Measurements from ENCODE around the gene CCL28. TPM values are rescaled to one million over a fixed set of nuclear protein-coding genes. Genes with fewer than 3 reads are reported as not detected.

Gene CCL28
- total and polyA plus RNA-seq, 2 experiments from 2014 or later, result 5.7 to 7.1 TPM

DNA sequence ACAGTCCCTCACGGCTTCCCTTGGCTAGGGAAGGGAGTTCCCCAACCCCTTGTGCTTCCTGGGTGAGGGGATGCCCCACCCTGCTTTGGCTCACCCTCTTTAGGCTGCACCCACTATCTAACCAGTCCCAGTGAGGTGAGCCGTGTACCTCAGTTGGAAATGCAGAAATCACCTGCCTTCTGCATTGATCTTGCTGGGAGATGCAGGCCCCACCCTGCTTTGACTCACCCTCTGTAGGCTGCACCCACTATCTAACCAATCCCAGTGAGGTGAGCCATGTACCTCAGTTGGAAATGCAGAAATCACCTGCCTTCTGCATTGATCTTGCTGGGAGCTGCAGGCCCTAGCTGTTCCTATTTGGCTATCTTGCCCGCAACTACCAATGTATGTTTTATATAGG, 44.7 kb downstream of the CCL28 start:
- Histone ChIP-seq H3K27ac (ENCODE audit: low read depth) (no peak overlapping the region), H3K9me2 (ENCODE audit: insufficient read depth) (no peaks in the 10 kb centered on the region), H4K20me1 (replicated peaks; ENCODE audit: insufficient read depth) (no peaks in the 10 kb centered on the region), H3K4me1 (ENCODE audit: insufficient read depth) (no peaks in the 10 kb centered on the region), H2AFZ (no peak overlapping the region), H3K79me2 (replicated peaks; ENCODE audit: insufficient read depth) (no peaks in the 10 kb centered on the region), H3K4me2 (no peak overlapping the region), H3F3A (replicated peaks; ENCODE audit: low read depth) (no peaks in the 10 kb centered on the region), H3K36me3 (ENCODE audit: insufficient read depth) (0 out of 2 replicates have a peak, but pooled peaks cover 7% of the 10 kb centered on the region), H3K4me3 (no peak overlapping the region), H3K27me3 (ENCODE audit: insufficient read depth) (no peaks in the 10 kb centered on the region)
- H3K4me3 Mint-ChIP-seq, result no peak overlapping the region
- DNase-seq (ENCODE audit: low spot score) (no peak), ATAC-seq (no peak)
- H3K9me3 Mint-ChIP-seq, result peaks cover 53% of the 10 kb centered on the region
- H3K4me1 Mint-ChIP-seq, result no peaks in the 10 kb centered on the region
- H3K27ac Mint-ChIP-seq, result no peak overlapping the region
- peaks cover 13% of the 10 kb centered on the region for H3K36me3 Mint-ChIP-seq (ENCODE audit: low read depth)
- TF ChIP-seq, protein P1, sequence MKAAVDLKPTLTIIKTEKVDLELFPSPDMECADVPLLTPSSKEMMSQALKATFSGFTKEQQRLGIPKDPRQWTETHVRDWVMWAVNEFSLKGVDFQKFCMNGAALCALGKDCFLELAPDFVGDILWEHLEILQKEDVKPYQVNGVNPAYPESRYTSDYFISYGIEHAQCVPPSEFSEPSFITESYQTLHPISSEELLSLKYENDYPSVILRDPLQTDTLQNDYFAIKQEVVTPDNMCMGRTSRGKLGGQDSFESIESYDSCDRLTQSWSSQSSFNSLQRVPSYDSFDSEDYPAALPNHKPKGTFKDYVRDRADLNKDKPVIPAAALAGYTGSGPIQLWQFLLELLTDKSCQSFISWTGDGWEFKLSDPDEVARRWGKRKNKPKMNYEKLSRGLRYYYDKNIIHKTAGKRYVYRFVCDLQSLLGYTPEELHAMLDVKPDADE (IDR thresholded peaks at IDR 0.05), result no peak
- TF ChIP-seq CTCF (conservative IDR thresholded peaks at IDR 0.05; ENCODE audit: low read depth in 2 of 2) (no peak), STAT1 (IDR thresholded peaks at IDR 0.05; ENCODE audit: unreplicated experiment) (no peak), JUNB (IDR thresholded peaks at IDR 0.05; ENCODE audit: unreplicated experiment) (no peak), ZNF462 (CRISPR knock-in tag; IDR thresholded peaks at IDR 0.05) (no peak), NANOG (IDR thresholded peaks at IDR 0.05; ENCODE audit: borderline replicate concordance) (no peak), CREB1 (CRISPR knock-in tag; IDR thresholded peaks at IDR 0.05; ENCODE audit: low read depth) (no peak), EZH2phosphoT487 (IDR thresholded peaks at IDR 0.05; ENCODE audit: unreplicated experiment) (no peak), EZH2 (IDR thresholded peaks at IDR 0.05; ENCODE audit: low read depth, unreplicated experiment) (no peak), ZNF114 (CRISPR knock-in tag; IDR thresholded peaks at IDR 0.05) (no peak), POLR2AphosphoS5 (IDR thresholded peaks at IDR 0.05; ENCODE audit: low read depth) (no peak), ZNF331 (CRISPR knock-in tag; IDR thresholded peaks at IDR 0.05; ENCODE audit: low read depth) (no peak)
- TF ChIP-seq, protein P2, sequence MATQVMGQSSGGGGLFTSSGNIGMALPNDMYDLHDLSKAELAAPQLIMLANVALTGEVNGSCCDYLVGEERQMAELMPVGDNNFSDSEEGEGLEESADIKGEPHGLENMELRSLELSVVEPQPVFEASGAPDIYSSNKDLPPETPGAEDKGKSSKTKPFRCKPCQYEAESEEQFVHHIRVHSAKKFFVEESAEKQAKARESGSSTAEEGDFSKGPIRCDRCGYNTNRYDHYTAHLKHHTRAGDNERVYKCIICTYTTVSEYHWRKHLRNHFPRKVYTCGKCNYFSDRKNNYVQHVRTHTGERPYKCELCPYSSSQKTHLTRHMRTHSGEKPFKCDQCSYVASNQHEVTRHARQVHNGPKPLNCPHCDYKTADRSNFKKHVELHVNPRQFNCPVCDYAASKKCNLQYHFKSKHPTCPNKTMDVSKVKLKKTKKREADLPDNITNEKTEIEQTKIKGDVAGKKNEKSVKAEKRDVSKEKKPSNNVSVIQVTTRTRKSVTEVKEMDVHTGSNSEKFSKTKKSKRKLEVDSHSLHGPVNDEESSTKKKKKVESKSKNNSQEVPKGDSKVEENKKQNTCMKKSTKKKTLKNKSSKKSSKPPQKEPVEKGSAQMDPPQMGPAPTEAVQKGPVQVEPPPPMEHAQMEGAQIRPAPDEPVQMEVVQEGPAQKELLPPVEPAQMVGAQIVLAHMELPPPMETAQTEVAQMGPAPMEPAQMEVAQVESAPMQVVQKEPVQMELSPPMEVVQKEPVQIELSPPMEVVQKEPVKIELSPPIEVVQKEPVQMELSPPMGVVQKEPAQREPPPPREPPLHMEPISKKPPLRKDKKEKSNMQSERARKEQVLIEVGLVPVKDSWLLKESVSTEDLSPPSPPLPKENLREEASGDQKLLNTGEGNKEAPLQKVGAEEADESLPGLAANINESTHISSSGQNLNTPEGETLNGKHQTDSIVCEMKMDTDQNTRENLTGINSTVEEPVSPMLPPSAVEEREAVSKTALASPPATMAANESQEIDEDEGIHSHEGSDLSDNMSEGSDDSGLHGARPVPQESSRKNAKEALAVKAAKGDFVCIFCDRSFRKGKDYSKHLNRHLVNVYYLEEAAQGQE (IDR thresholded peaks at IDR 0.05; ENCODE audit: unreplicated experiment), result no peak
- peaks cover 2% of the 10 kb centered on the region for H3K27me3 Mint-ChIP-seq (ENCODE audit: insufficient read depth, low read depth, poor library complexity)
